ENCODE measurements around the gene BRAF.
"Not testable (repeated sequence)": the region's sequence is repeated elsewhere in the genome, so short reads cannot be mapped to it uniquely, and the experiment has no call there.

The BRAF gene

DNA sequence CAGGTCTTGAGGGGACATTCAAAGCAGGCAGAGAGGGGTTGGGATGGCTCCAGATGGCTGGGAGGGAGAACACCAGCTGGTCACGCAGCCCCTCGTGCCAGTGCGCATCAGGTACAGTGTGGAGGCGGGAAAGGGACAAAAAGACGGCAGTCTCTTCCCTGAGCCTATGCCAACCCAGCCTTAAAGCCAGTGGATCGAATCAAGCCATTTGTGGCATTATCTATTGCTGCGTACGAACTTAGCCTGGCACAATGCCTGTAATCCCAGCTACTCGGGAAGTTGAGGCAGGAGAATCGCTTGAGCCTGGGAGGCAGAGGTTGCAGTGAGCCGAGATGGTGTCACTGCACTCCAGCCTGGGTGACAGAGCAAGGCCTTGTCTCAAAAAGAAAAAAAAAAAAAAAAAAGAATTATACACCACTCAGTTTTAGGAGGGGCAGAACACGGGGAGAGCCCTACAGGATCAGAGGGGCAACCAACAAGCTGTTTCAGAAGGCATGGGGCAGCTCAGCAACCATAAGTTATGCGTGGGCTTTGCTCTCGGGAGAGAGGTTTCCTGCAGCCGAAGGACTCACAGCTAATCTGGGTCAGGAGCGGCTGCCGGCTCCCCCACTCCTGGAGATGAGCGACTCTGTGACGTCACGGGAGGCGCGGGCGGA, 228.6 kb downstream of the BRAF start:
- TF ChIP-seq, protein P1, sequence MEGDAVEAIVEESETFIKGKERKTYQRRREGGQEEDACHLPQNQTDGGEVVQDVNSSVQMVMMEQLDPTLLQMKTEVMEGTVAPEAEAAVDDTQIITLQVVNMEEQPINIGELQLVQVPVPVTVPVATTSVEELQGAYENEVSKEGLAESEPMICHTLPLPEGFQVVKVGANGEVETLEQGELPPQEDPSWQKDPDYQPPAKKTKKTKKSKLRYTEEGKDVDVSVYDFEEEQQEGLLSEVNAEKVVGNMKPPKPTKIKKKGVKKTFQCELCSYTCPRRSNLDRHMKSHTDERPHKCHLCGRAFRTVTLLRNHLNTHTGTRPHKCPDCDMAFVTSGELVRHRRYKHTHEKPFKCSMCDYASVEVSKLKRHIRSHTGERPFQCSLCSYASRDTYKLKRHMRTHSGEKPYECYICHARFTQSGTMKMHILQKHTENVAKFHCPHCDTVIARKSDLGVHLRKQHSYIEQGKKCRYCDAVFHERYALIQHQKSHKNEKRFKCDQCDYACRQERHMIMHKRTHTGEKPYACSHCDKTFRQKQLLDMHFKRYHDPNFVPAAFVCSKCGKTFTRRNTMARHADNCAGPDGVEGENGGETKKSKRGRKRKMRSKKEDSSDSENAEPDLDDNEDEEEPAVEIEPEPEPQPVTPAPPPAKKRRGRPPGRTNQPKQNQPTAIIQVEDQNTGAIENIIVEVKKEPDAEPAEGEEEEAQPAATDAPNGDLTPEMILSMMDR (IDR thresholded peaks at IDR 0.05; ENCODE audit: control extremely low read depth, extremely low read depth, low read depth, missing control alignments), result no peak
- ChIA-PET CTCF (interaction anchor here (0.6 to 1.2 kb wide), 3 partner anchors 12 to 43 kb away, joined by 3 to 5 read pairs (median 3); no protein-coding TSS in a partner anchor), POLR2A (interaction anchor here (0.7 kb wide), 1 partner anchor 1586 kb away, joined by 4 read pairs; no protein-coding TSS in a partner anchor)
- DNase-seq (ENCODE audit: extremely low spot score), result peak; percentile 95

DNA sequence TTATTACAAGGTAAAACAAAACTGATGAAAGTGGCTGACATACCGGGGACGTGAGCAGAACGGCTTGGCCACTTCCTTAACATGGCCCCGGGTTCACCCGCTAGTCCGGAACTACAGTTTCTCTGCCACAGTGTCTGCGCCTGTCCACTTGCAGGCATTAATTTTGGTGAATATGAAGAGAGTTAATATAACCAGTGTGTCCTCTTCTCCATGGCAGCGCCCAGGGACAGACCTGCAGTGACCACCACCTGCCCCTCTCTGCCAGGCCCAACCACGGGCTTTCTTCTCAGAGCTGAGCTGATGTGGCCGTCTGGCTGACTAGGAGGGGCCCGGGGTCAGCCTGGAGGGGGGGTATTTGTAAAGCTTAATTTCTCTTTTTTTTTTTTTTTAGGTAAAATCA, 229.3 kb downstream of the BRAF start:
- ChIA-PET CTCF (interaction anchor here (1.2 kb wide), 1 partner anchor 11 kb away, joined by 4 read pairs; no protein-coding TSS in a partner anchor), POLR2A (interaction anchor here (0.6 kb wide), 1 partner anchor 18 kb away, joined by 3 read pairs; no protein-coding TSS in a partner anchor)
- no peak for DNase-seq (ENCODE audit: extremely low spot score)
- TF ChIP-seq, protein P1 (IDR thresholded peaks at IDR 0.05; ENCODE audit: control extremely low read depth, extremely low read depth, low read depth, missing control alignments), result no peak

DNA sequence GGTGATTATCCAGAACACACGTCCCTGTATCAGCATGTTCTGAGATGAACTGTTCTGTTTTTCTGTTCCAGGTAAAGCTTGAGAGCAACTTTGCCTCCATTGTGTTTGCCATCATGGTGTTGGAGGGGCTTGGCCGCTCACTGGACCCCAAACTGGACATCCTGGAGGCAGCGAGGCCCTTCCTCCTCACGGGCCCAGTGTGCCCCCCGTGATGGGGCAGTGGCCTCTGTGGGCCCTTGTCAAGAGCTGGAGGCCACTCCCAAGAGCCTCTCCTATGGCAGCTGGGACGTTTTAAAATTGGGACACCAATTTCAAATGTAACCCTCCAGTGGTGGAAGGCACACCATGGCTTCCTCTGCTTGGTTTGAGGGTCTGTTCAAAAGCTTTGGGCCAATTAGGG, 230.1 kb downstream of the BRAF start:
- no peak for DNase-seq (ENCODE audit: extremely low spot score)
- TF ChIP-seq, protein P1 (IDR thresholded peaks at IDR 0.05; ENCODE audit: control extremely low read depth, extremely low read depth, low read depth, missing control alignments), result no peak
- CTCF ChIA-PET, result interaction anchor here (1.2 kb wide), 2 partner anchors 10 to 22 kb away, joined by 4 read pairs; no protein-coding TSS in a partner anchor
- POLR2A ChIA-PET, result no interaction called here

DNA sequence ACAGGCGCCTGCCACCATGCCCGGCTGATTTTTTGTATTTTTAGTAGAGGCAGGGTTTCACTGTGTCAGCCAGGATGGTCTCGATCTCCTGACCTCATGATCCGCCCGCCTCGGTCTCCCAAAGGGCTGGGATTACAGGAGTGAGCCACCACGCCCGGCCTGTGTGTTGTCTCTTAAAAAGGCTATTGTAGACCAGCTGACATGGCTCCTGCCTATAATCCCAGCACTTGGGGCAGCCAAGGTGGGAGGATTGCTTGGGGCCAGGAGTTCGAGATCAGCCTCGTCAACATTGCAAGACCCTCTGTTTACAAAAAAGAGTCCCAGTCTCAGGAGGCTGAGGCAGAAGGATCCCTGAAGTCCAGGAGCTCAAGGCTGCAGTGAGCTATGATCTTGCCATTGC, 230.9 kb downstream of the BRAF start:
- CTCF ChIA-PET, result interaction anchor here (1.1 to 1.2 kb wide), 2 partner anchors 15 to 22 kb away, joined by 4 to 6 read pairs; no protein-coding TSS in a partner anchor
- POLR2A ChIA-PET, result not testable (repeated sequence)

DNA sequence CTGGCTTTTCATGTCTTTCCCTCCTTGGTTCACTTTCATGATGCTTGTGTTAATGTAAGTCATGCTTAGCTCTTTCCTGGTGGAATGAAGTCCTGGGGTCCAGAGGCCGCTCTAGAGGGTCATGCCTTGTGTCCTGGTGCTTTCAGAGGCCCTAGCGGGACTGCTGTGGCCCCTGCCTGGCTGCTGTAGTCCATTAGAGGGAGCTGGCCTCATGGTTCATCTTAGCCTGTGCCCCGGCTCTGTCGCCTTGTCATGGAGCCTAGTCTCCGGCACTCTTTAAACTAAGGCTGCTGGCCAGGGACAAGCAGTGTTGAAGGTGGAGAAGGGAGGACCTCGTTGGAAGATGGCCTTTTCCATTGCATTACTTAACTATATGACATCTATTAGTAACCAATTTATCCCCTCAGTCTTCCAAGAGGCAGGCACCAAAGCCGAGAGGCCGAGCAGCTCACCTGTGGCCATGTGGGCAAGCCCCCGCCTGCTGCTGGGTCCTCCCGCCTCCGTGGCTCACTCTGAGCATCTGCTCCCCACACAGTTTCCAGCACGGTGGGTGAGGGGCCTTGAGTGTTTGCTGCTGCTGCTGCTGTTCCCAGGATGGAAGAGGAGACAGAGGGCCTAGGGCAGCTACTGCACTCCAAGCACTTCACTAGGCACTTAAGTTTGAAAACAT, 233.2 kb downstream of the BRAF start:
- DNase-seq (ENCODE audit: extremely low spot score), result no peak
- POLR2A ChIA-PET, result no interaction called here
- CTCF ChIA-PET, result interaction anchor here (1.1 kb wide), 1 partner anchor 35 kb away, joined by 4 read pairs; no protein-coding TSS in a partner anchor
- TF ChIP-seq, protein P1 (IDR thresholded peaks at IDR 0.05; ENCODE audit: control extremely low read depth, extremely low read depth, low read depth, missing control alignments), result no peak

More for the DNA sequence above, 230.9 kb downstream of the BRAF start:
- DNase-seq (ENCODE audit: extremely low spot score), result not testable (repeated sequence)

DNA sequence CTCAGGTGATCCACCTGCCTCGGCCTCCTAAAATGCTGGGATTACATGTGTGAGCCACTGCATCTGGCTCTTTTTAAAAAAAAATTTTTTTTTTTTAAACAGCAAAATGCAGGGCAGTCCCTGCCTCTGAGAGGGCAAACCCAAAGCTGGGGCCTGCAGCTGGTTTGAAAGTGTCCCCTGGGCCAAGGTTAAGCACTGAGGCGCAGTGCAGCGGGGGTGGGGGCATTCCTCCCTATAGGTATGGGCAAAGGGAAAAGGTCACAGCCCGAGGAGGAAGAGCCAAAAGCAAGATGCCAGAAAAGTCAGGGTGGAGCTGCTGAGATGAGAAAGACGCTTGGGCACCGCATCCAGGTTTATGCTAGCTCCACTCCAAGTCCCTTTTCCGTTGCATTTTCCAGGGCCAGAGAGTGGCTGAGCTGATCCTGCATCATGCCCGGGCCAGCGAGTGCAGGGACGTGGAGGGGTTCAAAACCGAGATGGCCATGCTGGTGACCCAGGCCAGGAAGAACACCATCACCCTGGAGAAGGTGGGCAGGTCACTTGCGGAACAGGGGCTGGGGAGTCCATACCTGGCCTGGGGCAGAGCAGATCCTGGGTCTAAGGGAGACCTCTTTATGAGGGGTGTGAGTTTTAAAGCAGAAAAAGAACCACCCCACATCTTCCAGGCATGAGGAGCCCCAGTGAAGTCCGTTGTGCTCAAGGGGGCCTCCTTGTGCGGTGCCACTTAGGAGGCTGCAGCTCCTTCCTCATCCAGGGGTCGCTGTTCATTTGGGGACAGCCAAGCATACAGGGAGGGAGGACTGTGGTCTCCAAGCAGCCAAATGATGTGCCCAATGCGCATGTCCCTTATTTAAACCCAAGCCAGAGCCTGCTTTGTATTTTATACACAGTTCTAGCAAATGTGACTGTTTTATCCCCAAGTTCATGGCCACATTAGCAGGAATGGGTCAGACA, 235.3 kb downstream of the BRAF start:
- ChIA-PET POLR2A (no interaction called here), CTCF (no interaction called here)
- TF ChIP-seq, protein P1 (IDR thresholded peaks at IDR 0.05; ENCODE audit: control extremely low read depth, extremely low read depth, low read depth, missing control alignments), result no peak
- no peak for DNase-seq (ENCODE audit: extremely low spot score)

Measured in GM10248 (cell line).